Transverse colon (tissue), 3 donors: ENCODE data around the gene HCK.

ENCODE experiments used
- CTCF ChIP-seq, 5 experiments: fragments of 200-600 bp in 3 of 5; fragments of 450-650 bp in 2 of 5; sonication (generic) in 3 of 5; IDR thresholded peaks; 1 replicate in 2 of 5; 2 replicates in 3 of 5; pipeline ENCODE4 v1.5.1; 2016 to 2017; ENCODE audit warnings: antibody characterized with exemption in 5 of 5, inconsistent platforms in 3 of 5, mild to moderate bottlenecking in 2 of 5, moderate library complexity in 1 of 5
- EP300 ChIP-seq: sonication (generic); formaldehyde crosslinking; IDR thresholded peaks from one replicate; pipeline ENCODE4 v1.6.1; 2017; ENCODE audit warnings: antibody characterized with exemption, low read depth

DNA sequence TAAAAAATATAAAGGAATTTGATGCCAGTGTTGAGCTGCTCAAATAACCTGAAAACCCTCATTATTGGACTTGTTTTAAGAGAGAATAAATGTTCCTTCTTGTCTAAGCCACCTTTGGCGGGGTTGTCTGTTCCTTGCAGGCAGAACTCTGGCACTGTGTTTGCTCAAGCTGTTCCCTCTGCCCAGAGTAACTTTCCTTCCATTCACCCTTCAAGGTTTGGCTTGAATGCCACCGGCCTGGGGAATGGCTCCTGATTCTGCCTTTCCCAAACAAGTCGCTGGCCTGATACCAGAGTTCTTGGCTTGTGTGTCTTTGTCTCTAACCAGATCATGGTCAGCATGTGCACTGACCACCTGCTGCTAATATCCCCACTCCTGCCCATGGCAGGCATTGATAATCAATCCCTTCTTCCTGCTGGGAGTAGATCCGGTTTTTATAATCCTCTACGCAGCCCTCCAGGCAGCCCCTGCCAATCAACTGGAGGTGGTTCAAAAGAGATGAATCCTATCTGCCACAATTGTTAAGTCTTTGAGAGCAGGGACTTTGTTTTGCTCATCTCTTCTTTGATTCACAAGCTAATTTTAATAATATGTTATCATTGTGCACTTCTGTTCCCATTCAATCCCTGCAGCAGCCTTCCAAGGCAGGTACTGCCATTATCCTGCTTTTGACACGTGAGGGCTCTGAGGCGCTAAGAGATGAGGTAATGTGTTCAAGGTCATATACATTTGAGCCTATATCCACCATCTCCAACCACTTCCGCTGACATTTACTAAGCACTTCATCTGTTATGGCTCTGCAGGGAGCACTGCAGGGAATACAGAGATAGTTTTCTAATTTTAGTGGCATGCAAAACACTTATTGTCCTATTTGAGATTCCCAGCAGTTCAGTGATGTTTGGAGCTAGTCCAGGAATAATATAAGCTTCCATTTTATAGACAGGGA is 44.9 kb upstream of the HCK start:
- no peak for TF ChIP-seq EP300
- no peak for TF ChIP-seq CTCF (IDR thresholded peaks at IDR 0.05)
